ENCODE data around the gene TAP1.

Gene TAP1

GRCh38 chr6:32818867-32819266 lies 34.6 kb downstream of the TAP1 start:
- Histone ChIP-seq H3K27me3 (peaks cover 0 to 2% of the 10 kb centered on the region in 2 donors), H3K4me3 (no peak overlapping the region), H3K36me3 (no peaks in the 10 kb centered on the region), H3K27ac (no peak overlapping the region), H3K9me3 (no peaks in the 10 kb centered on the region), H3K4me1 (peaks cover 0 to 4% (median 0%) of the 10 kb centered on the region in 4 donors)
- intact Hi-C loops (cut with DNase I; ENCODE audit: low total_unique reads): no loop called here
- DNase-seq: no peak
- no peak for TF ChIP-seq CTCF (IDR thresholded peaks at IDR 0.05)

- H3K9me3 ChIP-seq: no peaks in the 10 kb centered on the region
- intact Hi-C loops (cut with DNase I; ENCODE audit: low total_unique reads): no loop called here
- TF ChIP-seq CTCF (IDR thresholded peaks at IDR 0.05): no peak
- H3K27me3 ChIP-seq: peaks cover 0 to 2% of the 10 kb centered on the region in 2 donors
- no peak for DNase-seq
- peaks cover 0 to 4% (median 0%) of the 10 kb centered on the region in 4 donors for H3K4me1 ChIP-seq
- H3K27ac ChIP-seq: no peak within 1 kb of the TSS
- no peak within 1 kb of the TSS for H3K4me3 ChIP-seq
- H3K36me3 ChIP-seq: no peaks in the 10 kb centered on the region
These were observed 36.7 kb downstream of the TAP1 start, which contains the start of gene HLA-DOB for GRCh38 chr6:32816746-32817204. HLA-DOB (minus strand) TSS chr6:32817002; CDS start chr6:32816951, 51 bp downstream.

DNA sequence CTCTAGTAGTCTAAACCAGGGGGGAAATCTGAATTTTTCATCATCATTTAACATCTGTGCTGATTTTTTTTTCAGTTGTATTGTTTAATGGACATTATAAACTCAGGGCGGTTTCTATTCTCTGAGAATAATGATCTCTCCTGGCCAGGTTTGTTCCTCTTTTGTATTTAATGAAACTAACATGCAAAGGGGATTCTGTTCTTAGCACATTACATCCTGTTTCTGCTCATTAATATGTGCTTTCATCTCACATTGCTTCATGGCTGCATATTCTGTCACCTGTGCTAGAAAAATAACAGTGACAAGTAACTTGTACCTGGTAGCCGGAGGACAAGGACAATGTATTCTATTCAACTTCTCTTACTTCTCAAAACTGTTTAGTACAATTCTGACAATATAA lies 37.5 kb downstream of the TAP1 start:
- H3K9me3 ChIP-seq: no peaks in the 10 kb centered on the region

DNA sequence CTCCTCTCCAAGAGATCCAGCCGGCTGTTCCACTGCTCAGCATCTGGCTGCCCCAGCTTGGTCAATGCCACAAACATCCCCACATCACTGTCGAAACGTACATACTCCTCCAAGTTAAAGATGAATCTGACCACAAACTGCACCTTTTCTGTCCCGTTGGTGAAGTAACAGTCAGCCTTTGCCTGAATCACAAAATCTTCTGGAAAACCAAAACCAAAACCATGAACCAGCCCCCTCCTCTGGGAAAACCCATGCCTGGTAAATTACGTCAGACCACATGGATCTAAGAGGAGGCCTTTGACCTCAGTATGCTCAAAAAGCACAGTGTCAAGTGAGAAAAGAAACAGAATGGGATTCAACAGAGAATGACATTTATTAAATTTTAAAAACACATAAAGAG lies 38.4 kb downstream of the TAP1 start:
- no peak overlapping the region for H3K27ac ChIP-seq
- H3K4me3 ChIP-seq: no peak overlapping the region
- peaks cover 0 to 4% (median 0%) of the 10 kb centered on the region in 4 donors for H3K4me1 ChIP-seq
- H3K36me3 ChIP-seq: no peaks in the 10 kb centered on the region
- peaks cover 0 to 2% of the 10 kb centered on the region in 2 donors for H3K27me3 ChIP-seq
- intact Hi-C loops (cut with DNase I; ENCODE audit: low total_unique reads): no loop called here
- no peak for DNase-seq
- H3K9me3 ChIP-seq: no peaks in the 10 kb centered on the region
- TF ChIP-seq CTCF (IDR thresholded peaks at IDR 0.05): no peak

More for the DNA sequence above, 37.5 kb downstream of the TAP1 start:
- H3K27ac ChIP-seq: no peak overlapping the region
- H3K36me3 ChIP-seq: no peaks in the 10 kb centered on the region
- H3K4me1 ChIP-seq: peaks cover 0 to 4% (median 0%) of the 10 kb centered on the region in 4 donors
- no peak overlapping the region for H3K4me3 ChIP-seq
- no peak for TF ChIP-seq CTCF (IDR thresholded peaks at IDR 0.05)
- peaks cover 0 to 2% of the 10 kb centered on the region in 2 donors for H3K27me3 ChIP-seq
- DNase-seq: no peak
- intact Hi-C loops (cut with DNase I; ENCODE audit: low total_unique reads): no loop called here

GRCh38 chr6:32814145-32814544 lies 39.4 kb downstream of the TAP1 start:
- TF ChIP-seq CTCF (IDR thresholded peaks at IDR 0.05): no peak
- Histone ChIP-seq H3K4me3 (no peak overlapping the region), H3K9me3 (no peaks in the 10 kb centered on the region), H3K36me3 (no peaks in the 10 kb centered on the region), H3K4me1 (peaks cover 0 to 4% (median 0%) of the 10 kb centered on the region in 4 donors), H3K27me3 (peaks cover 0 to 2% of the 10 kb centered on the region in 2 donors), H3K27ac (no peak overlapping the region)
- intact Hi-C loops (cut with DNase I; ENCODE audit: low total_unique reads): no loop called here
- DNase-seq: no peak

DNA sequence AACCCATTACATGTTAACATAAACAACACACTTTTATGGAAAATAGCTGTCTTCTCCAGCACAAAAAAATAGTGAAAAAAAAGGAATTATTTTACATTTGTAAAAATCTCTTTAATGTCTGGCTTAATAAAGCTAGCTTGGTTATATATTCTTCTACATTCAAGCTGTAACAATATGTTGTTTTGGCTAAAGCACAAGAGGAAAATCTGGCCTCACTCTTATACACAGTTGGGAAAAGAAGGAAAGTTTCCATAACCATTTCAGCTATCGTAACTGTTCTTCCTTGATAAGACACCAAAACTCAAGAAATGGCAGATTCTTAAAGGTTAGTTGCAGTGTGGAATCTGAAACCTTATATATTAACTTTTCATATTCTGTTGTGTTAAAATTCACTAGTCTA lies 44.3 kb downstream of the TAP1 start:
- H3K27ac ChIP-seq: no peak overlapping the region
- no peaks in the 10 kb centered on the region for H3K36me3 ChIP-seq
- TF ChIP-seq CTCF (IDR thresholded peaks at IDR 0.05): no peak
- no peak overlapping the region for H3K4me3 ChIP-seq
- H3K4me1 ChIP-seq: no peaks in the 10 kb centered on the region
- H3K27me3 ChIP-seq: peaks cover 0 to 13% of the 10 kb centered on the region in 2 donors
- intact Hi-C loops (cut with DNase I; ENCODE audit: low total_unique reads): no loop called here
- H3K9me3 ChIP-seq: no peaks in the 10 kb centered on the region
- DNase-seq: no peak

Data from tibial artery (tissue), 4 donors.